ENCODE results near the gene ENTR1.

GRCh38 chr9:136379891-136380290 lies 30.5 kb downstream of the ENTR1 start:
- no peak for TF ChIP-seq ATF2 (tag by site-specific recombination; IDR thresholded peaks at IDR 0.05; ENCODE audit: low read depth)
- no peak for TF ChIP-seq ZBTB1 (tag by site-specific recombination; IDR thresholded peaks at IDR 0.05)
- no peak for TF ChIP-seq ZNF747 (tag by site-specific recombination; IDR thresholded peaks at IDR 0.05)

Data from HEK293 (cell line).